ENCODE measurements around the gene ETV3. TPM values are rescaled to one million over a fixed set of nuclear protein-coding genes. Genes with fewer than 3 reads are reported as not detected.
"Not testable (repeated sequence)": the region's sequence is repeated elsewhere in the genome, so short reads cannot be mapped to it uniquely, and the experiment has no call there.

Gene ETV3
- total and polyA plus RNA-seq, 10 of the 15 experiments (the other 5 are each of a cell fraction or from before 2014, with no cell fraction given) = 1.7 to 13.8 (median 7.2) TPM

GRCh38 chr1:157183870-157184269, 45.7 kb upstream of the ETV3 start:
- intact Hi-C loops (cut with micrococcal nuclease; ENCODE audit: unreplicated experiment) (no loop called here), in situ Hi-C loops (cut with MboI) (no loop called here)
- ChIA-PET SMC1A (ENCODE audit: uncharacterized antibody, unreplicated experiment) (interaction anchor here (1.0 to 3.5 kb wide), 7 partner anchors 9 to 218 kb away, joined by 3 to 22 read pairs (median 4); no protein-coding TSS in a partner anchor), POLR2A (no interaction called here), RAD21 (ENCODE audit: unreplicated experiment) (interaction anchor here (1.2 kb wide), 1 partner anchor 187 kb away, joined by 3 read pairs; no protein-coding TSS in a partner anchor), CTCF (interaction anchor here (0.9 to 20.2 kb wide), 11 partner anchors 4 to 401 kb away, joined by 3 to 349 read pairs (median 4); no protein-coding TSS in a partner anchor)
- no peak overlapping the region for H3K27ac ChIP-seq (ENCODE audit: control insufficient read depth, insufficient read depth)
- no peaks in the 10 kb centered on the region for H3K27me3 ChIP-seq (replicated peaks in 1 of 2; ENCODE audit: control insufficient read depth in 2 of 2, insufficient read depth in 2 of 2, low read length in 1 of 2)
- no TSS peak for BruUV-seq (replicated peaks)
- peaks cover 28% of the 10 kb centered on the region for H3K4me1 ChIP-seq (ENCODE audit: control insufficient read depth, insufficient read depth, low read length)
- no peak overlapping the region for H3K4me3 ChIP-seq
- no peak for ATAC-seq
- H4K20me1 ChIP-seq (ENCODE audit: control insufficient read depth, insufficient read depth) = no peaks in the 10 kb centered on the region
- 27% methylated on average over 3 of the region's 3 CpGs for WGBS (ENCODE audit: insufficient coverage, insufficient replicate concordance, low lambda C conversion rate, missing lambda C conversion rate)
- H2AFZ ChIP-seq (ENCODE audit: control insufficient read depth, low read depth, low read length) = no peak overlapping the region
- no peak overlapping the region for H3K4me2 ChIP-seq (ENCODE audit: control insufficient read depth, insufficient read depth)
- H3K36me3 ChIP-seq (ENCODE audit: control insufficient read depth in 2 of 2, insufficient read depth in 2 of 2, low read length in 1 of 2) = no peaks in the 10 kb centered on the region
- no peaks in the 10 kb centered on the region for H3K9me3 ChIP-seq (replicated peaks; ENCODE audit: control insufficient read depth, insufficient read depth, low read length)
- FAIRE-seq = no peak
- TF ChIP-seq BHLHE40 (IDR thresholded peaks at IDR 0.05; ENCODE audit: borderline replicate concordance in 1 of 2, low read depth in 2 of 2, low read length in 1 of 2) (no peak), BRCA1 (IDR thresholded peaks at IDR 0.05; ENCODE audit: low read depth, low read length) (no peak), SUZ12 (IDR thresholded peaks at IDR 0.05; ENCODE audit: unreplicated experiment) (no peak)
- no peak for DNase-seq (ENCODE audit: low read depth, low spot score)
- H3K9ac ChIP-seq (ENCODE audit: control insufficient read depth, insufficient read depth, low read length) = no peak overlapping the region
- no peaks in the 10 kb centered on the region for H3K79me2 ChIP-seq (ENCODE audit: control insufficient read depth, insufficient read depth, low read length)

- intact Hi-C loops (cut with micrococcal nuclease; ENCODE audit: unreplicated experiment); H2AFZ ChIP-seq (ENCODE audit: control insufficient read depth, low read depth, low read length); in situ Hi-C loops (cut with MboI); H3K9me3 ChIP-seq (replicated peaks; ENCODE audit: control insufficient read depth, insufficient read depth, low read length); H3K36me3 ChIP-seq (ENCODE audit: control insufficient read depth in 2 of 2, insufficient read depth in 2 of 2, low read length in 1 of 2); POLR2A ChIA-PET; FAIRE-seq; H3K27ac ChIP-seq (ENCODE audit: control insufficient read depth, insufficient read depth); H3K9ac ChIP-seq (ENCODE audit: control insufficient read depth, insufficient read depth, low read length); H4K20me1 ChIP-seq (ENCODE audit: control insufficient read depth, insufficient read depth); H3K79me2 ChIP-seq (ENCODE audit: control insufficient read depth, insufficient read depth, low read length); DNase-seq (ENCODE audit: low read depth, low spot score); H3K27me3 ChIP-seq (replicated peaks in 1 of 2; ENCODE audit: control insufficient read depth in 2 of 2, insufficient read depth in 2 of 2, low read length in 1 of 2); H3K4me3 ChIP-seq; BruUV-seq (replicated peaks): not testable (repeated sequence)
- peak; percentile 68 for TF ChIP-seq NR2F1 (conservative IDR thresholded peaks at IDR 0.05)
- TF ChIP-seq IKZF1 (conservative IDR thresholded peaks at IDR 0.05) = 0 out of 2 replicates have a peak, but pooled peaks have one; percentile 7
- ATAC-seq = peak; percentile 26
- ChIA-PET RAD21 (ENCODE audit: unreplicated experiment) (interaction anchor here (1.8 to 2.6 kb wide), 3 partner anchors 14 to 313 kb away, joined by 5 to 7 read pairs (median 5); no protein-coding TSS in a partner anchor), SMC1A (ENCODE audit: uncharacterized antibody, unreplicated experiment) (interaction anchor here (0.6 to 3.5 kb wide), 8 partner anchors 8 to 313 kb away, joined by 3 to 22 read pairs (median 5); no protein-coding TSS in a partner anchor), CTCF (interaction anchor here (1.0 to 20.2 kb wide), 8 partner anchors 3 to 323 kb away, joined by 3 to 349 read pairs (median 6); no protein-coding TSS in a partner anchor)
- H3K4me2 ChIP-seq (ENCODE audit: control insufficient read depth, insufficient read depth) = peak overlapping the region; percentile 28
- H3K4me1 ChIP-seq (ENCODE audit: control insufficient read depth, insufficient read depth, low read length) = peaks cover 40% of the 10 kb centered on the region
- 13% methylated on average over 5 of the region's 5 CpGs for WGBS (ENCODE audit: insufficient coverage, insufficient replicate concordance, low lambda C conversion rate, missing lambda C conversion rate)
Measured at GRCh38 chr1:157182371-157182770, 44.2 kb upstream of the ETV3 start.

Data from GM12878 (cell line).